Neuronal stem cell (in vitro differentiated cells): ENCODE results near the gene GCNT2.

ENCODE experiments used
- DNase-seq: peaks from one replicate; pipeline ENCODE4 v3.0.0-alpha.2; 2013; ENCODE audit warnings: low spot score
- H2AFZ ChIP-seq: one replicate; pipeline ENCODE4 v1.6.1; 2013; ENCODE audit warnings: mild to moderate bottlenecking, low read length, inconsistent platforms
- H2AK5ac ChIP-seq: 2 replicates; pipeline ENCODE4 v1.6.1; 2013; ENCODE audit warnings: low read depth, mild to moderate bottlenecking, inconsistent platforms, low read length, moderate library complexity, mixed read lengths
- H2BK120ac ChIP-seq: 2 replicates; pipeline ENCODE4 v1.6.1; 2013; ENCODE audit warnings: low read depth, mild to moderate bottlenecking, inconsistent platforms, low read length, moderate library complexity, mixed read lengths
- H2BK12ac ChIP-seq: one replicate; pipeline ENCODE4 v1.6.1; 2013; ENCODE audit warnings: low read length, inconsistent platforms
- H2BK15ac ChIP-seq: 2 replicates; pipeline ENCODE4 v1.6.1; 2013; ENCODE audit warnings: mild to moderate bottlenecking, low read length, inconsistent platforms, mixed read lengths
- H2BK5ac ChIP-seq: one replicate; pipeline ENCODE4 v1.6.1; 2013; ENCODE audit warnings: inconsistent platforms, mild to moderate bottlenecking, low read length, moderate library complexity
- H3K14ac ChIP-seq: one replicate; pipeline ENCODE4 v1.6.1; 2013; ENCODE audit warnings: low read length, inconsistent platforms
- H3K18ac ChIP-seq: 2 replicates; pipeline ENCODE4 v1.6.1; 2013; ENCODE audit warnings: low read length, inconsistent platforms
- H3K23ac ChIP-seq: 2 replicates; pipeline ENCODE4 v1.6.1; 2013; ENCODE audit warnings: low read depth, mild to moderate bottlenecking, mixed read lengths, low read length, inconsistent platforms; ENCODE audit not compliant: poor library complexity
- H3K27ac ChIP-seq: replicated peaks from 3 replicates; pipeline ENCODE4 v1.5.1; 2013; ENCODE audit warnings: low read length, inconsistent platforms
- H3K27me3 ChIP-seq, 3 experiments: 2 replicates each; pipeline ENCODE4 v1.6.1; 2013; ENCODE audit warnings: low read length in 3 of 3, mild to moderate bottlenecking in 2 of 3, inconsistent platforms in 1 of 3, low read depth in 1 of 3, mixed read lengths in 1 of 3, moderate library complexity in 1 of 3; ENCODE audit not compliant: control insufficient read depth in 3 of 3, insufficient read depth in 3 of 3
- H3K36me3 ChIP-seq, 2 donors: replicated peaks in 1 of 2; 2 replicates each; pipeline ENCODE4 v1.6.1; 2013; ENCODE audit warnings: low read length in 2 of 2; ENCODE audit not compliant: control insufficient read depth in 2 of 2, insufficient read depth in 2 of 2
- H3K4ac ChIP-seq: 2 replicates; pipeline ENCODE4 v1.6.1; 2013; ENCODE audit warnings: inconsistent platforms, mild to moderate bottlenecking, low read length, moderate library complexity
- H3K4me1 ChIP-seq, 2 donors: 1 replicate in 1 of 2; 2 replicates in 1 of 2; pipeline ENCODE4 v1.6.1; 2013; ENCODE audit warnings: low read length in 2 of 2, low read depth in 1 of 2; ENCODE audit not compliant: control insufficient read depth in 2 of 2, insufficient read depth in 1 of 2
- H3K4me2 ChIP-seq: one replicate; pipeline ENCODE4 v1.6.1; 2013; ENCODE audit warnings: mild to moderate bottlenecking, low read length, inconsistent platforms; ENCODE audit not compliant: insufficient read depth, poor library complexity, severe bottlenecking
- H3K4me3 ChIP-seq, 2 donors: 2 replicates each; pipeline ENCODE4 v1.5.1; 2013; ENCODE audit warnings: low read length in 2 of 2, mild to moderate bottlenecking in 2 of 2, inconsistent platforms in 1 of 2, moderate library complexity in 1 of 2
- H3K79me1 ChIP-seq: one replicate; pipeline ENCODE4 v1.6.1; 2013; ENCODE audit warnings: low read depth, mild to moderate bottlenecking, inconsistent platforms, low read length, moderate library complexity
- H3K9ac ChIP-seq: one replicate; pipeline ENCODE4 v1.6.1; 2013; ENCODE audit warnings: mild to moderate bottlenecking, low read depth, low read length, inconsistent platforms; ENCODE audit not compliant: poor library complexity
- H3K9me3 ChIP-seq, 2 donors: replicated peaks in 1 of 2; 2 replicates each; pipeline versions ENCODE3 to v1.6.1; 2013; ENCODE audit warnings: low read length in 2 of 2, mild to moderate bottlenecking in 2 of 2, inconsistent platforms in 1 of 2, low read depth in 1 of 2, mixed read lengths in 1 of 2, moderate library complexity in 1 of 2; ENCODE audit not compliant: control insufficient read depth in 2 of 2, insufficient read depth in 1 of 2
- H4K8ac ChIP-seq: one replicate; pipeline ENCODE4 v1.6.1; 2013; ENCODE audit warnings: low read depth, mild to moderate bottlenecking, inconsistent platforms, low read length, moderate library complexity
- H4K91ac ChIP-seq: one replicate; pipeline ENCODE4 v1.6.1; 2013; ENCODE audit warnings: low read length, low read depth, mild to moderate bottlenecking, inconsistent platforms; ENCODE audit not compliant: poor library complexity
- WGBS, 2 donors: extraction: QIAGEN DNeasy Blood & Tissue Kit; methylation state at CpG; one replicate each; pipeline ENCODE4 v1.1.7; 2013; ENCODE audit warnings: missing lambda C conversion rate in 2 of 2, mixed read lengths in 1 of 2; ENCODE audit not compliant: insufficient read length in 2 of 2, insufficient replicate concordance in 1 of 2; ENCODE audit errors: extremely low coverage in 2 of 2; 5-methylcytosine and 5-hydroxymethylcytosine counted together

The GCNT2 gene

GRCh38 chr6:10507298-10507697 is 13.9 kb upstream of the GCNT2 start:
- Histone ChIP-seq H2BK12ac (no peak overlapping the region), H4K91ac (no peak overlapping the region), H4K8ac (no peak overlapping the region), H3K4ac (no peak overlapping the region), H3K4me1 (peaks cover 2 to 5% of the 10 kb centered on the region in 2 donors), H3K4me2 (no peak overlapping the region), H3K14ac (no peak overlapping the region), H2AFZ (no peak overlapping the region), H3K27me3 (no peaks in the 10 kb centered on the region), H3K36me3 (no peaks in the 10 kb centered on the region), H3K9ac (no peak overlapping the region), H2BK120ac (no peak overlapping the region), H3K18ac (no peak overlapping the region), H2BK15ac (no peak overlapping the region), H2AK5ac (no peak overlapping the region), H3K27ac (no peak overlapping the region), H2BK5ac (no peak overlapping the region), H3K4me3 (no peak overlapping the region), H3K23ac (no peak overlapping the region), H3K9me3 (no peaks in the 10 kb centered on the region), H3K79me1 (no peaks in the 10 kb centered on the region)
- DNase-seq: no peak
- no CpG with 5 or more reads among the region's 6 CpGs for WGBS, 2 donors

GRCh38 chr6:10507715-10508114 is 13.4 kb upstream of the GCNT2 start:
- H3K4me2 ChIP-seq: no peak overlapping the region
- H2AK5ac ChIP-seq: no peak overlapping the region
- no peak overlapping the region for H2BK5ac ChIP-seq
- no peak for DNase-seq
- no peak overlapping the region for H3K27ac ChIP-seq
- H3K14ac ChIP-seq: no peak overlapping the region
- H2BK120ac ChIP-seq: no peak overlapping the region
- H3K9me3 ChIP-seq: no peaks in the 10 kb centered on the region
- no peak overlapping the region for H2BK15ac ChIP-seq
- H3K4me1 ChIP-seq: peaks cover 2% of the 10 kb centered on the region in 2 donors
- H2BK12ac ChIP-seq: no peak overlapping the region
- no peak overlapping the region for H2AFZ ChIP-seq
- no CpG with 5 or more reads among the region's 5 CpGs for WGBS, 2 donors
- H3K4ac ChIP-seq: no peak overlapping the region
- no peak overlapping the region for H3K9ac ChIP-seq
- H3K27me3 ChIP-seq: no peaks in the 10 kb centered on the region
- H3K79me1 ChIP-seq: no peaks in the 10 kb centered on the region
- H3K18ac ChIP-seq: no peak overlapping the region
- H4K8ac ChIP-seq: no peak overlapping the region
- H3K4me3 ChIP-seq: no peak overlapping the region
- no peak overlapping the region for H4K91ac ChIP-seq
- H3K36me3 ChIP-seq: no peaks in the 10 kb centered on the region
- no peak overlapping the region for H3K23ac ChIP-seq

- Histone ChIP-seq H3K9me3 (no peaks in the 10 kb centered on the region), H3K36me3 (no peaks in the 10 kb centered on the region), H3K4me3 (no peak overlapping the region), H2AFZ (peak overlapping the region; percentile 42), H3K9ac (no peak overlapping the region), H3K18ac (no peak overlapping the region), H2BK12ac (no peak overlapping the region), H3K4ac (no peak overlapping the region), H2BK5ac (no peak overlapping the region), H3K23ac (no peak overlapping the region), H4K91ac (no peak overlapping the region), H3K27ac (no peak overlapping the region), H4K8ac (no peak overlapping the region), H3K14ac (no peak overlapping the region), H3K4me2 (no peak overlapping the region), H2AK5ac (no peak overlapping the region), H3K27me3 (no peaks in the 10 kb centered on the region), H2BK15ac (no peak overlapping the region), H3K79me1 (peaks cover 2% of the 10 kb centered on the region), H3K4me1 (peaks cover 0 to 2% of the 10 kb centered on the region in 2 donors), H2BK120ac (no peak overlapping the region)
- DNase-seq: peak; percentile 45
- no CpG with 5 or more reads among the region's 17 CpGs for WGBS, 2 donors
Observed at GRCh38 chr6:10510592-10511367, 10.4 kb upstream of the GCNT2 start.

GRCh38 chr6:10511477-10511876 is 9.7 kb upstream of the GCNT2 start:
- H3K4ac ChIP-seq: no peak overlapping the region
- no peak overlapping the region for H3K18ac ChIP-seq
- no peak overlapping the region for H3K27ac ChIP-seq
- H3K79me1 ChIP-seq: peaks cover 2% of the 10 kb centered on the region
- H3K27me3 ChIP-seq: no peaks in the 10 kb centered on the region
- no peak overlapping the region for H2AK5ac ChIP-seq
- no peaks in the 10 kb centered on the region for H3K36me3 ChIP-seq
- H3K9me3 ChIP-seq: no peaks in the 10 kb centered on the region
- H2AFZ ChIP-seq: peak overlapping the region; percentile 30
- no peak overlapping the region for H3K9ac ChIP-seq
- H4K8ac ChIP-seq: no peak overlapping the region
- no peak overlapping the region for H3K14ac ChIP-seq
- no peak overlapping the region for H4K91ac ChIP-seq
- no peak overlapping the region for H3K4me2 ChIP-seq
- no peak overlapping the region for H2BK5ac ChIP-seq
- no peak for DNase-seq
- H2BK120ac ChIP-seq: no peak overlapping the region
- H2BK12ac ChIP-seq: no peak overlapping the region
- H3K23ac ChIP-seq: no peak overlapping the region
- H2BK15ac ChIP-seq: no peak overlapping the region
- no CpG with 5 or more reads among the region's 2 CpGs for WGBS, 2 donors
- H3K4me3 ChIP-seq: no peak overlapping the region
- peaks cover 0 to 2% of the 10 kb centered on the region in 2 donors for H3K4me1 ChIP-seq
